ENCODE results near the gene C1orf174. TPM values are rescaled to one million over a fixed set of nuclear protein-coding genes. Genes with fewer than 3 reads are reported as not detected.

The C1orf174 gene
- polyA plus RNA-seq, 1 donor from 2014 or later = 28.2 TPM

- H3K9me2 ChIP-seq (ENCODE audit: insufficient read depth, low read length) = no peaks in the 10 kb centered on the region
- H3K79me2 ChIP-seq (replicated peaks; ENCODE audit: insufficient read depth, low read length) = no peaks in the 10 kb centered on the region
- H3F3A ChIP-seq (ENCODE audit: insufficient read depth, low read length, poor library complexity, severe bottlenecking) = no peaks in the 10 kb centered on the region
- no peaks in the 10 kb centered on the region for H3K27me3 ChIP-seq (ENCODE audit: insufficient read depth, low read depth, low read length)
- no peaks in the 10 kb centered on the region for H4K20me1 ChIP-seq (ENCODE audit: insufficient read depth)
- no peaks in the 10 kb centered on the region for H3K9me3 ChIP-seq (ENCODE audit: low read length)
- H3K4me3 ChIP-seq (ENCODE audit: low read length) = no peak overlapping the region
- TF ChIP-seq REST (IDR thresholded peaks at IDR 0.05; ENCODE audit: borderline replicate concordance) (no peak), EP300 (conservative IDR thresholded peaks at IDR 0.05; ENCODE audit: poor library complexity, severe bottlenecking) (no peak), MXI1 (conservative IDR thresholded peaks at IDR 0.05; ENCODE audit: poor library complexity, severe bottlenecking) (no peak)
- no peak overlapping the region for H2AFZ ChIP-seq (ENCODE audit: low read depth, low read length)
- H3K36me3 ChIP-seq (ENCODE audit: insufficient read depth, low read length) = no peaks in the 10 kb centered on the region
- no peak overlapping the region for H3K27ac ChIP-seq (ENCODE audit: low read length)
- no peak overlapping the region for H3K4me2 ChIP-seq (ENCODE audit: low read length)
- H3K9ac ChIP-seq (ENCODE audit: low read length) = no peak overlapping the region
These were observed 7.6 kb upstream of the C1orf174 start for GRCh38 chr1:3907621-3908165.

DNA sequence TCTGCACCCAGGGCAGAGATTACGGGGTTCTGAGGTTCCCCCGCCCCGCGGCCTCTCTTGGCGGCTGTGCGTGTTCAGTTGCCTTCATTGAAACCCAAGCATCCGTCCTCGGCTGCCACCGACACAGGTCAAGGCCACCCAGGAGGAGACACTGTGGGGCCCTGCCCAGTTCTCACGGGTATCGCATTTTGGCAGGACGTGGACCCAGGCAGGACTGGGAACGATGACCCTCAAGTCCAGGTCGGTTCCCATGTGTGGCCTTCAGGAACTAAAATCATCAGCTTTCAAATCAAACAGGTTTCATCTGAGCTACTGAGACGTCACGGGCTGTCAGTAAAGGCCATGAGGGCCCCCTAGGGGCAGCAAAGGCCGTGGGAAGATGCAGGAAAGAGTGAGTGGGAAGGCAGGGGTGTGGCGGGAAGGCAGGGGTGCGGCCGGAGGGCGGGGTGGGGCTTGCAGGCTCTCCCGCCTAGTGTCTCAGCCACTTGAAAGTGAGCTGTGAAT is 7.0 kb upstream of the C1orf174 start:
- no peak overlapping the region for H3K27ac ChIP-seq (ENCODE audit: low read length)
- H3F3A ChIP-seq (ENCODE audit: insufficient read depth, low read length, poor library complexity, severe bottlenecking) = no peaks in the 10 kb centered on the region
- no peaks in the 10 kb centered on the region for H3K36me3 ChIP-seq (ENCODE audit: insufficient read depth, low read length)
- no peak overlapping the region for H2AFZ ChIP-seq (ENCODE audit: low read depth, low read length)
- H3K9me3 ChIP-seq (ENCODE audit: low read length) = no peaks in the 10 kb centered on the region
- no peaks in the 10 kb centered on the region for H3K27me3 ChIP-seq (ENCODE audit: insufficient read depth, low read depth, low read length)
- H3K9ac ChIP-seq (ENCODE audit: low read length) = no peak overlapping the region
- TF ChIP-seq, protein P1, sequence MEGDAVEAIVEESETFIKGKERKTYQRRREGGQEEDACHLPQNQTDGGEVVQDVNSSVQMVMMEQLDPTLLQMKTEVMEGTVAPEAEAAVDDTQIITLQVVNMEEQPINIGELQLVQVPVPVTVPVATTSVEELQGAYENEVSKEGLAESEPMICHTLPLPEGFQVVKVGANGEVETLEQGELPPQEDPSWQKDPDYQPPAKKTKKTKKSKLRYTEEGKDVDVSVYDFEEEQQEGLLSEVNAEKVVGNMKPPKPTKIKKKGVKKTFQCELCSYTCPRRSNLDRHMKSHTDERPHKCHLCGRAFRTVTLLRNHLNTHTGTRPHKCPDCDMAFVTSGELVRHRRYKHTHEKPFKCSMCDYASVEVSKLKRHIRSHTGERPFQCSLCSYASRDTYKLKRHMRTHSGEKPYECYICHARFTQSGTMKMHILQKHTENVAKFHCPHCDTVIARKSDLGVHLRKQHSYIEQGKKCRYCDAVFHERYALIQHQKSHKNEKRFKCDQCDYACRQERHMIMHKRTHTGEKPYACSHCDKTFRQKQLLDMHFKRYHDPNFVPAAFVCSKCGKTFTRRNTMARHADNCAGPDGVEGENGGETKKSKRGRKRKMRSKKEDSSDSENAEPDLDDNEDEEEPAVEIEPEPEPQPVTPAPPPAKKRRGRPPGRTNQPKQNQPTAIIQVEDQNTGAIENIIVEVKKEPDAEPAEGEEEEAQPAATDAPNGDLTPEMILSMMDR (IDR thresholded peaks at IDR 0.05; ENCODE audit: poor library complexity, severe bottlenecking) = no peak
- no peak for TF ChIP-seq POLR2AphosphoS5 (IDR thresholded peaks at IDR 0.05)
- no peak for TF ChIP-seq EP300 (conservative IDR thresholded peaks at IDR 0.05; ENCODE audit: poor library complexity, severe bottlenecking)
- H3K9me2 ChIP-seq (ENCODE audit: insufficient read depth, low read length) = no peaks in the 10 kb centered on the region
- no peak overlapping the region for H3K4me3 ChIP-seq (ENCODE audit: low read length)
- H3K4me2 ChIP-seq (ENCODE audit: low read length) = no peak overlapping the region
- H4K20me1 ChIP-seq (ENCODE audit: insufficient read depth) = no peaks in the 10 kb centered on the region
- H3K79me2 ChIP-seq (replicated peaks; ENCODE audit: insufficient read depth, low read length) = no peaks in the 10 kb centered on the region

DNA sequence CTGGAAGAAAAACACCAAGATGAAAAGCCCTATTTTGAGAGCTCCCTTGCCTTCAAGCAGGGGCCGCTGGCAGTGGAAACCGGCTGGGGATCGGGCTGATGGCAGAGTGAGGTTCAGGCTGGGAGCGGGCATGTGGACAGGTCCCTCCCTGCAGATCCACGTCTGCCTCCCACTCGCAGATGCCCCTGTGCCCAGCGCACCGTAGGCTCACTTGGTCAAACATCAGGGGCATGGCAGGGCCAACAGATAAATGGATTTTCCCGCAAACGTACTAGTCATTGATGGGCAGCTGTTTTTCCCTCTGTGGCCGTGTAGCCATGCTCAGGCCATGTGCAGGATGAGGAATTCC is 6.6 kb upstream of the C1orf174 start:
- no peak overlapping the region for H3K4me3 ChIP-seq (ENCODE audit: low read length)
- no peaks in the 10 kb centered on the region for H3K36me3 ChIP-seq (ENCODE audit: insufficient read depth, low read length)
- no peaks in the 10 kb centered on the region for H3K9me2 ChIP-seq (ENCODE audit: insufficient read depth, low read length)
- H4K20me1 ChIP-seq (ENCODE audit: insufficient read depth) = no peaks in the 10 kb centered on the region
- no peaks in the 10 kb centered on the region for H3F3A ChIP-seq (ENCODE audit: insufficient read depth, low read length, poor library complexity, severe bottlenecking)
- no peaks in the 10 kb centered on the region for H3K9me3 ChIP-seq (ENCODE audit: low read length)
- H3K4me2 ChIP-seq (ENCODE audit: low read length) = no peak overlapping the region
- no peaks in the 10 kb centered on the region for H3K79me2 ChIP-seq (replicated peaks; ENCODE audit: insufficient read depth, low read length)
- H3K27ac ChIP-seq (ENCODE audit: low read length) = no peak overlapping the region
- H3K9ac ChIP-seq (ENCODE audit: low read length) = no peak overlapping the region
- H2AFZ ChIP-seq (ENCODE audit: low read depth, low read length) = no peak overlapping the region
- no peaks in the 10 kb centered on the region for H3K27me3 ChIP-seq (ENCODE audit: insufficient read depth, low read depth, low read length)
- TF ChIP-seq RAD21 (conservative IDR thresholded peaks at IDR 0.05) (no peak), EZH2 (IDR thresholded peaks at IDR 0.05; ENCODE audit: borderline replicate concordance, insufficient read depth, low read length, poor library complexity, severe bottlenecking) (no peak), REST (IDR thresholded peaks at IDR 0.05; ENCODE audit: borderline replicate concordance) (no peak), TAF1 (IDR thresholded peaks at IDR 0.05; ENCODE audit: low read depth) (no peak), SMC3 (conservative IDR thresholded peaks at IDR 0.05; ENCODE audit: poor library complexity) (no peak), MXI1 (conservative IDR thresholded peaks at IDR 0.05; ENCODE audit: poor library complexity, severe bottlenecking) (no peak), EP300 (conservative IDR thresholded peaks at IDR 0.05; ENCODE audit: poor library complexity, severe bottlenecking) (no peak), POLR2AphosphoS5 (IDR thresholded peaks at IDR 0.05) (no peak)
- TF ChIP-seq, protein P1 (IDR thresholded peaks at IDR 0.05; ENCODE audit: poor library complexity, severe bottlenecking) = no peak

Data from neural cell (in vitro differentiated cells).